Neural cell (in vitro differentiated cells): ENCODE data around the gene NT5E.

Experiments
- CTCF ChIP-seq: fragments of 450-650 bp; IDR thresholded peaks from 2 replicates; pipeline ENCODE4 v1.5.1; 2014; ENCODE audit warnings: antibody characterized with exemption, mild to moderate bottlenecking, moderate library complexity; ENCODE audit not compliant: poor library complexity, severe bottlenecking
- EZH2 ChIP-seq: fragments of 200-600, 300-800 bp; shearing (Covaris generic), sonication (generic); IDR thresholded peaks from 2 replicates; pipeline ENCODE4 v1.6.1; 2014; ENCODE audit warnings: antibody characterized with exemption, low read length, borderline replicate concordance, mild to moderate bottlenecking; ENCODE audit not compliant: insufficient read depth, poor library complexity, severe bottlenecking
- POLR2AphosphoS5 ChIP-seq: IDR thresholded peaks from 2 replicates; pipeline ENCODE4 v1.6.1; 2012
- SMC3 ChIP-seq: fragments of 450-650 bp; conservative IDR thresholded peaks from 2 replicates; pipeline ENCODE4 v1.6.1; 2014; ENCODE audit warnings: antibody characterized with exemption, mild to moderate bottlenecking, moderate library complexity; ENCODE audit not compliant: poor library complexity
- TAF1 ChIP-seq: IDR thresholded peaks from 2 replicates; pipeline ENCODE4 v1.6.1; 2012; ENCODE audit warnings: low read depth

- TF ChIP-seq CTCF: peak; percentile 62
- no peak for TF ChIP-seq TAF1
- TF ChIP-seq EZH2: no peak
- TF ChIP-seq POLR2AphosphoS5: no peak
- TF ChIP-seq SMC3: peak; percentile 51
These were observed 87.2 kb downstream of the NT5E start for GRCh38 chr6:85537055-85537494.
